ENCODE data around the gene USP32.
A peak's percentile ranks its signal among the peaks of the same experiment; 100 is the strongest.

Gene USP32

DNA sequence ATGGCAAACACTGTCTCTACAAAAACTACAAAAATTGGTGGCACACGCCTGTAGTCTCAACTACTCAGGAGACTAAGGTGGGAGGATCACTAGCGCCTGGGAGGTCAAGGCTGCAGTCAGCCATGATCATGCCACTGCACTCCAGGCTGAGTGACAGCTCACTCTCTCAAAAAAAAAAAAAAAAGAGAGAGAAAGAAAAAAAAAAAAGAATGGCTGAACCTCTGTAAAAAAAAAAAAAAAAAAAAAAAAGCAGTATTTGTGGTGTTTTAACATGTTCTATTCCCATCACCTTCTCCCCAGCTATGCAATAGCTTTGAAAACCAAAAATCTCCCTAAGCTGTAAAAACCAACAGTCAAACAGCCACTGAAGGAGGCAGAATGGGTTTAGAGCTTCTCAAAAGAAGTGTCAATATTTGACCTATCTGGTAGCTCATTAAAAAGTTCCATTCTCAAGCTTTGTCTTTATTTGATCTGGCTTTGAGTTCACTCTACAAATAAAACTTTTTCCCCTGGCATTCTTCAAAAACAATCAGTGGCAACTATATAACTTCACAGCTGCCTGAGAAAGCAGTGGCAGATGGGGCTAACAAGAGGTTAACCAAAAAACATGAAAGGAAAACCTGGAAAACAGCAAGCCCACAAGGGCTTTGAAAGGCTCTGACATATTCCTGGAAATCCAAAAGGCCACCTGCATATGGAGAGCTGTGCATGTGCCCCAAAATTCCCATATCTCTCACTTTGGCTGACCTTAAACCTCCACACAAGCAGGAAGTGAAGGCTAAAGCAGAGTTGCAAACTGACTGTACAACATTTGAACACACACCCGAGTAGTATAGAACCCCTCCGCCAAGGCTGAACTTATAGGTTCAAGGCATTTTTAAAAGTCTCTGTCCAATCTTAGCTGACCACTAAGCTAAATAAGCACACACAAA lies 36.0 kb downstream of the USP32 start:
- H3K4me3 ChIP-seq (ENCODE audit: low read depth, low read length), result no peak overlapping the region
- DNase-seq (ENCODE audit: low read depth), result peak; percentile 92
- TF ChIP-seq, protein P1, sequence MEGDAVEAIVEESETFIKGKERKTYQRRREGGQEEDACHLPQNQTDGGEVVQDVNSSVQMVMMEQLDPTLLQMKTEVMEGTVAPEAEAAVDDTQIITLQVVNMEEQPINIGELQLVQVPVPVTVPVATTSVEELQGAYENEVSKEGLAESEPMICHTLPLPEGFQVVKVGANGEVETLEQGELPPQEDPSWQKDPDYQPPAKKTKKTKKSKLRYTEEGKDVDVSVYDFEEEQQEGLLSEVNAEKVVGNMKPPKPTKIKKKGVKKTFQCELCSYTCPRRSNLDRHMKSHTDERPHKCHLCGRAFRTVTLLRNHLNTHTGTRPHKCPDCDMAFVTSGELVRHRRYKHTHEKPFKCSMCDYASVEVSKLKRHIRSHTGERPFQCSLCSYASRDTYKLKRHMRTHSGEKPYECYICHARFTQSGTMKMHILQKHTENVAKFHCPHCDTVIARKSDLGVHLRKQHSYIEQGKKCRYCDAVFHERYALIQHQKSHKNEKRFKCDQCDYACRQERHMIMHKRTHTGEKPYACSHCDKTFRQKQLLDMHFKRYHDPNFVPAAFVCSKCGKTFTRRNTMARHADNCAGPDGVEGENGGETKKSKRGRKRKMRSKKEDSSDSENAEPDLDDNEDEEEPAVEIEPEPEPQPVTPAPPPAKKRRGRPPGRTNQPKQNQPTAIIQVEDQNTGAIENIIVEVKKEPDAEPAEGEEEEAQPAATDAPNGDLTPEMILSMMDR (IDR thresholded peaks at IDR 0.05; ENCODE audit: control insufficient read depth, extremely low read depth, insufficient read depth), result no peak

DNA sequence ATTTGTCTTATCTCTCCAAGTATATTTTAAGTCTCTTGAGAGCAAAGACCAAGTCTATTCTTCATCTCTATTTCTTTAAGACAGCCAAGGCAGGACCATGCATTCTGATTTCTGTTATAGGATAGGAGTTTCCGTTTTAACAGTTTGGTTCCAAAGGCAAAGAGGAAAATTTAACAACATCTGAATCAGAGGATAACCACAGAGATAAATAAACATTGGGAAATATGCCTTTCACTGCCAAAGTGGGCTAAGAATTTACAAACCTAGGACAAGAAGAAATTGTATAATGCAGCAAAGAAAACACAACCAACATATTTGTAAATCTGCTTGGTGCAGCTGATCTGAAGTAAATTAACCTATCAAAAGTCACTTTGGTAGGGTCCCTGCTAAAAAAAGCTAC lies 37.7 kb downstream of the USP32 start:
- peak; percentile 52 for DNase-seq (ENCODE audit: low read depth)
- H3K4me3 ChIP-seq (ENCODE audit: low read depth, low read length), result no peak overlapping the region
- TF ChIP-seq, protein P1 (IDR thresholded peaks at IDR 0.05; ENCODE audit: control insufficient read depth, extremely low read depth, insufficient read depth), result no peak

DNA sequence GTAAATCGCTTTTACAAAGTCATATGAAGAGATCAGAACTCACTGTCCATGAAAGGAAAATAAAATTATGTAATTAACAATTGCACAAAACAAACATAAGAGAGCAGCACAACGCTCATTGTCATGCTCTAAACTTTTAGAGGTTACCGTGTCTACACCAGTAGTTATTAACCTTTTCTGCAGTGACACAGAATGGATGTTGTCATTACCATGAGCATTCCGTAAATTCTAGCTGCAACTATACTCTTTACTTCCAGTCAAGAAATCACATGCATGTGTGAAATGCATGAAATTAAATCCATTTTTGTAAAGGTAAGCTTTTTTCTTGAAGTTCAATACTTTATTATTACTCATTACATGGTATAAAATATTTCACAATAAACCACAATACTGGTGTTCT lies 38.2 kb downstream of the USP32 start:
- TF ChIP-seq, protein P1 (IDR thresholded peaks at IDR 0.05; ENCODE audit: control insufficient read depth, extremely low read depth, insufficient read depth), result no peak
- DNase-seq (ENCODE audit: low read depth), result peak; percentile 54
- no peak overlapping the region for H3K4me3 ChIP-seq (ENCODE audit: low read depth, low read length)

DNA sequence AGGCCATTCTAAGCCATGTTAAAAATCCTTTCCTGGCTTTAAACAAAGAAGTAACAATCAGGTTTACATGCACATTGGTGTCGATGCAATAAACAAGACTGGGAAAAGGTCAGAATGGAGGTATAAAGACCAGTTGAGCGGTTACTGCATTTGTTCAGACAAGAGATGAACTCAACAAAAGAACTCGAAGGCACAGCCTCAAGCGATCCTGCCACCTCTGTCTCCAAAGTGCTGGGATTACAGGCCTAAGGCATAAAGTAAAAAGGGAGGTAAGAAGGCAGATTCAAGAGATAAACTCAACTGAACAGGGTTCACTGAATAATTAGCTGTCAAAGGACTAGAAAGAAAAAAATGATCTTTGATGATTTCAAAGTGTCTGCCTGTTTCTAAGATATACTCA lies 39.4 kb downstream of the USP32 start:
- TF ChIP-seq, protein P1 (IDR thresholded peaks at IDR 0.05; ENCODE audit: control insufficient read depth, extremely low read depth, insufficient read depth), result no peak
- H3K4me3 ChIP-seq (ENCODE audit: low read depth, low read length), result no peak overlapping the region
- DNase-seq (ENCODE audit: low read depth), result no peak

DNA sequence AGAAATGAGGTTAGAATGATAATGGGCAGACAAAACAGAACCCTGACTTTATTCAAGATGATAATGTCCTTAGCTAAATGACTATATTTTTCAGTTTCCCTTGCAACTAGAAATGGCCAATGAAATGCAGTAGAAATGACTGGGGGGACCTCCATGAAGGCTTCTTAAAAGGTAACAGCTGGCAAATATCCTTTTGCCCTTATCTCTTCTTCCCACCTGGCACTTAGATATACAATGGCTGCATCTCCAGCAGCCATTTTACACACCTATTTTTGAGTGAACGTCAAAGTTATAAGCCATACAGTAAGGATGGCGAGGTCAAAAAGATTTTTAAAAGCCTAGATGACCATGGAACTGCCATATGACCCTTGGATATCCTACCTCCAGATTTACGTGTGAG lies 39.9 kb downstream of the USP32 start:
- no peak for DNase-seq (ENCODE audit: low read depth)
- H3K4me3 ChIP-seq (ENCODE audit: low read depth, low read length), result no peak overlapping the region
- TF ChIP-seq, protein P1 (IDR thresholded peaks at IDR 0.05; ENCODE audit: control insufficient read depth, extremely low read depth, insufficient read depth), result no peak

DNA sequence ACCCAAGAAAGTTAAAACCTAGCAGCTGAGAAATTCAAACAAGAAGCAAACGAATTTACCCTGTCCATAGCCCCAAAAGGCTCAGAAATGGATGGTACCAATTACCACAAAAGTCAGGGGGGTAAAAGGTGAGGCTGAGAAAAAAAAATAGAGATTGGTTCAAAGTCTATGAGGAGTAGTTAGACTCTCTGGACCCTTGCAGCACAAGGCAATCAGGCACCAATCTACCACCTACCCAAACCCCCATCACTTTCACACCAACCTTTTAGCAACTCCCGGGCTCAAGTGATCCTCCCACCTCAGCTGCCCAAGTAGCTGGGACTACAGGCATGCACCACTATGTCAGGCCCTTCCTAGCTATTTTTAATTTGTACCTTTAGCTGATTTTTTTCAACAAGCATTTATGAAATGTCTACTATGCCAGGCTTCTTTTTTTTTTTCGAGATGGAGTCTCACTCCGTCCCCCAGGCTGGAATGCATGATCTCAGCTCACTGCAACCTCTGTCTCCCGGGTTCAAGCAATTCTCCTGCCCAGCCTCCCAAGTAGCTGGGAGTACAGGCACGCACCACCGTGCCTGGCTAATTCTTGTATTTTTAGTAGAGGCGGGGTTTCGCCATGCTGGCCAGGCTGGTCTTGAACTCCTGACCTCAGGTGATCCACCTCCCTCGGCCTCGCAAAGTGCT lies 40.8 kb downstream of the USP32 start:
- TF ChIP-seq, protein P1 (IDR thresholded peaks at IDR 0.05; ENCODE audit: control insufficient read depth, extremely low read depth, insufficient read depth), result no peak
- no peak for DNase-seq (ENCODE audit: low read depth)
- no peak overlapping the region for H3K4me3 ChIP-seq (ENCODE audit: low read depth, low read length)
